Activated naive CD4-positive, alpha-beta T cell treated with anti-CD3 and anti-CD28 coated beads, Interleukin-2, amount 50 U/mL, for 16 hours (primary cell): ENCODE data around the gene ADAMTS16.

Experiments used
- DNase-seq: peaks from one replicate; pipeline ENCODE4 v3.0.0-alpha.2; 2020

The ADAMTS16 gene

GRCh38 chr5:5320062-5320805 is 180.1 kb downstream of the ADAMTS16 start:
- DNase-seq, result no peak

- no peak for DNase-seq
Observed at GRCh38 chr5:5321137-5321536, 181.0 kb downstream of the ADAMTS16 start.

DNA sequence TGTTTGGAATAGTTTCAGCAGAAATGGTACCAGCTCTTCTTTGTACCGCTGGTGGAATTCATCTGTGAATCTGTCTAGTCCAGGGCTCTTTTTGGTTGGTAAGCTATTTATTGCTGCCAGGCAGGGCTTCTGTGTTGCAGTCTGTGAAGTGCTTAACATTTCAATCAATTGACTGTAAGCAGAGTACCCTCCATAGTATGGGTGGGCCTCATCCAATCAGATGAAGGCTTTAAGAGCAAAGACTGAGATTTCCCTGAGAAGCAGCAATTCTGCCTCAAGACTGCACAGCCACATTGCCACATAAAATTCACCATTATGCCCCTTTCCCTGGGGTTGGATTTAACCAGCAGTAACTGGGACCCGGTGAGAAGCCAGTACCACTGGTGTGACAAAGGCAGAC is 183.4 kb downstream of the ADAMTS16 start:
- DNase-seq, result no peak

GRCh38 chr5:5326115-5326758 is 186.1 kb downstream of the ADAMTS16 start:
- no peak for DNase-seq

GRCh38 chr5:5327126-5327525 is 187.0 kb downstream of the ADAMTS16 start:
- DNase-seq, result no peak

GRCh38 chr5:5330728-5331452 is 190.8 kb downstream of the ADAMTS16 start:
- DNase-seq, result no peak

- no peak for DNase-seq
Observed at GRCh38 chr5:5331848-5332247, 191.7 kb downstream of the ADAMTS16 start.

- DNase-seq, result no peak
Observed at GRCh38 chr5:5332287-5332686, 192.2 kb downstream of the ADAMTS16 start.

DNA sequence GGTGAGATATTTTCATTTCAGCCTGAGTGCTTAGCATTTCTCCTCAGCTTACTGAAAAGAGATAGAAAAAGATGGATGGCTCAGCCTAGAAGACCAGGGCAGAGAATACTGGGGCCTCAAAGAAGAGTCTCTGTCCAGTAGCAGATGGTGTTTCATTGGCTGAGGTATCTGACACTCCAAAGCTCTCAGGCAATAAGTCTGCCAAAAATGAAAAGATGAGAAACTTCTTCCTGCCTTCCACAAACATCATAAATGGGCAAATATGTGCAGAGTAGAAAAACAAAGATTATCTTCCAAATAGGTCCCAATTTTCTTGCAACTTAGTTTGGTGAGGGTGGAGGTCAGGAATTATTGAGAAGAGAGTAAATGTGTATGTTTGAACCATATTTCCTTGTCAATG is 195.0 kb downstream of the ADAMTS16 start:
- no peak for DNase-seq

GRCh38 chr5:5335700-5336264 is 195.7 kb downstream of the ADAMTS16 start:
- DNase-seq, result no peak

GRCh38 chr5:5339257-5339656 is 199.1 kb downstream of the ADAMTS16 start:
- DNase-seq, result no peak

DNA sequence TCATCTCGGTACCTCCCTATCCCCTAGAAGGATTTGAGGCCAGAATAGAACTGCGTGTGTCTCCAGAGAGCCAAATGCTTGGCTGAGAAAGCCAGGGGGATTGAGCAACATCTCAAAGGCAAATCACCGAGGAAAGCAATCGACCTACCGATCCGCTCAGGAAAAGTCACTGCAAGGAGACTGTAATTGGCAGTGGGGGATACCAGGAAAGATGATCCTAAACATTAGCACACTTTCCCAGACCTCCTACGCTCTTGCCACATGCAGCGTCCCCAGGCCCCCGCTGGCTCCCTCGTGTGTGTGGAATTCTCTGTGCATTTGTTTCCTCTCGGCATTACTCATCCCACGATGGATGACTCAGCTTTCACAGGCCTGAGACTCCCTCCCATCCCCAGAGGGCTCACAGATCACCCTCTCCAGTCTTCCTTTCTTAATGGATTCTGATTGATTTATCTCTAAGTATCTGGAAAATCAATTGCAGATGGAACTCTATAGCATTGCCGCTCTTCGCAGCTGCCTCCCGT is 200.1 kb downstream of the ADAMTS16 start:
- no peak for DNase-seq

- DNase-seq, result no peak
Observed at GRCh38 chr5:5341531-5342292, 201.6 kb downstream of the ADAMTS16 start.

DNA sequence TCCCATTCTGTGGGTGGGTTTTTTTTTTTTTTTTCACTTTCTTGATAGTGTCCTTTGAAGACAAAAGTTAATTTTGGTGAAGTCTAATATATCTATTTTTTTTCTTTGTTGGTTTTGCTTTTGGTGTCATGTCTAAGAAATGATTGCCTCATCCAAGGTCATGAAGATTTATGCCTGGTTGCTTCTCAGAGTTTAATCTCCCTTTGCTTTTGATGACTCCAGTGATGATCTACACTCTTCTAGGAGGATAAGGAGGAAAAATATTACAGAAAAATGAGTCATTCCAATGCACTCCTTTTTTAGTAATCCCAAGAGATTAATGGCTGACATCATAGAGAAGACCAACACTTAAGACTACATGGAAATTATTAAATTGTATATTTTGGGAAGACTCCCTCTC is 202.7 kb downstream of the ADAMTS16 start:
- no peak for DNase-seq

- no peak for DNase-seq
Observed at GRCh38 chr5:5343568-5343967, 203.4 kb downstream of the ADAMTS16 start.

DNA sequence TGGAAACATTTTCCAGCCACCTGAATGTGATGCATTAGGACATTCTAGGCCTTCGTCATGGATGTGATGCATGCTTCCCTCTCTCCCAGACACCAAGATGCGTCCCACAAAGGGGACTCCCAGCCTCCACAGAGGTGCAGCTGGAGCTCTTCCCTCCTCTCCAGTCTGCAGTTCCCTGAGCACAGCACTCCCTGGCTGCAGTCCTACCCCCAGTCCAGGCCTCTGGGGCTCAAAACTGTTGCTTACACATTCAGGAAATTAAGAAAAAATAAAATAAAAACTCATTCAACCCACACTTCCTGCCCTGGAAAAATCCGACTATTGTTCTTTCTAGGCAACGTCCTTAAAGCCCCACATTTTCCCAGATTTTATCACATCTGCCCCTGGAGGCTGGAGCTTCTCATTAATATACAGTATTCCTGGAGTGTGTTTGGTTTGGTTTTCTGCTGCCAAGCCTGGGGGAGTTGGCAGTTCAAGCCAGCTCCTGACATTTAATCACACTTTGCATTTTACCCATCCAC is 204.0 kb downstream of the ADAMTS16 start:
- no peak for DNase-seq

- DNase-seq, result no peak
Observed at GRCh38 chr5:5344606-5345005, 204.5 kb downstream of the ADAMTS16 start.

- no peak for DNase-seq
Observed at GRCh38 chr5:5347442-5347841, 207.3 kb downstream of the ADAMTS16 start.

DNA sequence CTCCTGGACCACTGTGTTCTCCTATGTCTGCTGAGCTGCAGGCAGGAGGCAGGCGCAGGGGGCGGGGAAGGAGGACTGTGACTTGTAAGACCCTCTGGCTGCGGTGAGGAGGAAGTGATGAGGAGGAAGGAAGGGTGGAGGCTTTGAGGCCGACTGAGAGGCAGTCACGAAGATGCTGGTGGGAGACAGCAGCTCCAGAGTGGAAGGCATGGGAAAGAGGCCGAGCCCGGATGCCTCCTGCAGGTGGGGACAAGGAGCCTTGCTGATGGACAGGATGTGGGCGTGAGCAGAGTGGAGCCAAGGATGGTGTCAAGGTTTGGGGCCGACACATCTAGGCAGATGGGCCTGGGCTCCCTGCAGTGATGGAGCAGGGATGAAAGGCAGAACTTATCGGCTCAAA is 208.0 kb downstream of the ADAMTS16 start:
- no peak for DNase-seq

GRCh38 chr5:5348576-5348975 is 208.4 kb downstream of the ADAMTS16 start:
- no peak for DNase-seq

DNA sequence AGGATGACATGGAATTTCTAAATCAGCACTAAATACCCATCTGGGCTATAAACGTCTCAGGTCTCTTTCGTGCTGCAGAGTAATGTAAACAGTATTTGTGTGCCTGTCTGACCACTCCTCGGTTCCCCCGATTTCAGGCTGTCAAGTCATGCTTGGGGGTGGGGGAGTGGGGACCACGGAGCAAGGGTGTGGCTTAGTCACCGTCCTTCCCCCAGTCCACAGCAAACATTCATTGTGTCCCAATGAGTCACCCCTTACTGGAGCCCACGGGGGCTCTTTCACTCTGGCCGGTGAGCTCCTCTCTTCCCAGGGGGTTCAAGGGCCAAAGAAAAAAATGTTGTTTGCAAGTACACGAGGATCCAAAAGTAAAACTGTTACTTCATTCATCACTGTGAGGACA is 210.0 kb downstream of the ADAMTS16 start:
- no peak for DNase-seq

- DNase-seq, result no peak
Observed at GRCh38 chr5:5351288-5351979, 211.3 kb downstream of the ADAMTS16 start.
